HepG2 (cell line): ENCODE measurements around the gene LHFPL2. TPM values are rescaled to one million over a fixed set of nuclear protein-coding genes. Genes with fewer than 3 reads are reported as not detected.

Source experiments
- ATAC-seq: fragments of 200-7000 bp; cut with Tn5 transposase; 3 replicates; pipeline ENCODE4 v1.9.1; 2020; ENCODE audit warnings: mild to moderate bottlenecking, moderate library complexity
- BruUV-seq: library from RNA; stranded (reverse); fragments of 400-500 nt; replicated peaks from 2 replicates; lab custom pipeline; 2021; lab: Mats Ljungman, UMichigan
- CTCF ChIA-PET: fragments of 300-600 bp; formaldehyde crosslinking; extraction: SDS; loops from one replicate; lab custom pipeline; 2021; ENCODE audit warnings: low total read pairs, inconsistent platforms, low intra/inter-chr PET ratio; lab: Yijun Ruan, JAX
- POLR2A ChIA-PET: fragments of 350-600 bp; sonication (Branson Sonifier 250); formaldehyde crosslinking; loops from one replicate; lab custom pipeline; 2020; ENCODE audit warnings: antibody characterized with exemption, inconsistent platforms; lab: Yijun Ruan, JAX
- DNase-seq: peaks from one replicate; pipeline ENCODE4 v3.0.0-alpha.2; 2015; ENCODE audit warnings: low spot score
- FAIRE-seq: peaks from 3 replicates; lab custom pipeline; 2011; peaks lifted over from hg19 to GRCh38; lab: Jason Lieb, UNC
- H2AFZ ChIP-seq: one replicate; pipeline ENCODE4 v1.6.1; 2011; ENCODE audit warnings: low read length, inconsistent platforms
- H3K27ac ChIP-seq: fragments of 300-600 bp; 3 replicates; pipeline ENCODE4 v1.8.0; 2011; ENCODE audit warnings: mixed run types, mild to moderate bottlenecking, mixed read lengths, low read length, inconsistent platforms; ENCODE audit not compliant: insufficient read depth; ENCODE audit errors: extremely low read length
- H3K27me3 ChIP-seq, 2 experiments: fragments of 200-600 bp in 1 of 2; 2 replicates in 1 of 2; 3 replicates in 1 of 2; pipeline versions ENCODE4 v1.6.0 to v1.8.0; 2011; ENCODE audit warnings: low read length in 2 of 2, mild to moderate bottlenecking in 2 of 2, moderate library complexity in 2 of 2, inconsistent platforms in 1 of 2; ENCODE audit not compliant: insufficient read depth in 2 of 2, control insufficient read depth in 1 of 2
- H3K36me3 ChIP-seq, 2 experiments: fragments of 200-600 bp in 1 of 2; replicated peaks in 1 of 2; 2 replicates in 1 of 2; 3 replicates in 1 of 2; pipeline versions ENCODE4 v1.5.1 to v1.8.0; 2011; ENCODE audit warnings: low read length in 2 of 2, inconsistent platforms in 1 of 2; ENCODE audit not compliant: insufficient read depth in 2 of 2, control insufficient read depth in 1 of 2
- H3K4me1 ChIP-seq: 2 replicates; pipeline ENCODE4 v1.5.1; 2012; ENCODE audit warnings: low read length, inconsistent platforms; ENCODE audit not compliant: insufficient read depth
- H3K4me2 ChIP-seq: 2 replicates; pipeline ENCODE4 v1.6.0; 2011; ENCODE audit warnings: low read depth, low read length, inconsistent platforms
- H3K4me3 ChIP-seq, 3 experiments: fragments of 200-600 bp in 1 of 3; sonication (generic), shearing (Covaris generic) in 1 of 3; replicated peaks in 1 of 3; 2 replicates each; pipeline ENCODE4 v1.5.1; 2011 to 2016; ENCODE audit warnings: low read length in 3 of 3, inconsistent platforms in 2 of 3, low read depth in 2 of 3, mild to moderate bottlenecking in 2 of 3, control low read depth in 1 of 3, mixed read lengths in 1 of 3; ENCODE audit not compliant: insufficient read depth in 1 of 3
- H3K79me2 ChIP-seq: one replicate; pipeline ENCODE4 v1.6.1; 2011; ENCODE audit warnings: low read length, inconsistent platforms; ENCODE audit not compliant: insufficient read depth
- H3K9ac ChIP-seq: 2 replicates; pipeline ENCODE4 v1.6.0; 2011; ENCODE audit warnings: mild to moderate bottlenecking, low read depth, low read length, inconsistent platforms; ENCODE audit not compliant: insufficient read depth
- H3K9me3 ChIP-seq: 2 replicates; pipeline ENCODE4 v1.5.1; 2012; ENCODE audit warnings: mild to moderate bottlenecking, low read length
- H4K20me1 ChIP-seq: 2 replicates; pipeline ENCODE4 v1.6.0; 2011; ENCODE audit warnings: inconsistent platforms, mild to moderate bottlenecking, low read length, moderate library complexity; ENCODE audit not compliant: insufficient read depth
- RFXANK ChIP-seq: IDR thresholded peaks from 2 replicates; pipeline ENCODE4 v1.6.1; 2016
- SMARCE1 ChIP-seq: fragments of 450-650 bp; IDR thresholded peaks from 2 replicates; pipeline ENCODE4 v1.6.1; 2017; ENCODE audit warnings: borderline replicate concordance
- SRSF9 ChIP-seq: fragments of 200-400 bp; formaldehyde crosslinking; IDR thresholded peaks from 2 replicates; pipeline ENCODE4 v1.6.1; 2018; ENCODE audit warnings: borderline replicate concordance, mild to moderate bottlenecking, low read depth, low read length; ENCODE audit not compliant: insufficient read depth, poor library complexity, severe bottlenecking
- ZFP90 ChIP-seq: sonication (generic); formaldehyde crosslinking; IDR thresholded peaks from 2 replicates; pipeline ENCODE4 v1.8.0; 2022; ENCODE audit warnings: missing genetic modification reagents, mild to moderate bottlenecking, inconsistent platforms, borderline replicate concordance
- ZNF7 ChIP-seq: IDR thresholded peaks from 2 replicates; pipeline ENCODE4 v1.6.1; 2016; ENCODE audit warnings: missing biosample characterization, missing genetic modification reagents
- ZNF776 ChIP-seq: sonication (generic); formaldehyde crosslinking; IDR thresholded peaks from 2 replicates; pipeline ENCODE4 v1.4.0; 2020; ENCODE audit warnings: mild to moderate bottlenecking, missing genetic modification reagents
- WGBS: methylation state at CpG from one replicate; pipeline ENCODE4 v1.1.6; 2017; ENCODE audit warnings: low lambda C conversion rate; 5-methylcytosine and 5-hydroxymethylcytosine counted together
- in situ Hi-C: cut with HindIII; loops from 2 replicates; pipeline ENCODE4 v1.10.0; 2017; ENCODE audit warnings: low pct_unique_long_range_greater_than_20kb; ENCODE audit not compliant: extremely low pct_ligation_motif_present
- intact Hi-C: fragments of 100-400 bp; cut with micrococcal nuclease; formaldehyde crosslinking; loops from one replicate; pipeline ENCODE4 v1.10.0; 2022; ENCODE audit not compliant: unreplicated experiment
- polyA plus RNA-seq, 8 experiments: library from polyadenylated mRNA; depleted of rRNA in 3 of 8; stranded (reverse) in 7 of 8; unstranded in 1 of 8; fragments of >200 nt; fragmentation: Illumina TruSeq in 4 of 8; extraction: Trizol in 4 of 8; gene quantifications; 2 replicates each; pipeline versions ENCODE4 v1.2.1 to v1.2.3, GENCODE V29; 2011 to 2016; ENCODE audit warnings: low read depth in 4 of 8, missing spikeins in 1 of 8, mixed read lengths in 1 of 8; ENCODE audit not compliant: insufficient read depth in 1 of 8
- total RNA-seq, 5 experiments: library from RNA; depleted of rRNA; stranded (reverse); fragments of >200 nt; fragmentation: Illumina TruSeq; extraction: Trizol; gene quantifications; 2 replicates each; pipeline ENCODE4 v1.2.3, GENCODE V29; 2016; ENCODE audit warnings: low read depth in 1 of 5

The LHFPL2 gene
- total and polyA plus RNA-seq, 2 of the 13 experiments (the other 11 are each of a cell fraction or from before 2014, with no cell fraction given): 6.0 to 20.0 TPM

- Histone ChIP-seq H3K4me1 (no peaks in the 10 kb centered on the region), H3K4me3 (no peak overlapping the region), H3K9me3 (no peaks in the 10 kb centered on the region), H4K20me1 (no peaks in the 10 kb centered on the region), H2AFZ (no peak overlapping the region), H3K4me2 (no peak overlapping the region), H3K36me3 (peaks cover 11 to 25% of the 10 kb centered on the region in 2 experiments), H3K9ac (no peak overlapping the region), H3K27ac (no peak overlapping the region), H3K79me2 (no peaks in the 10 kb centered on the region), H3K27me3 (no peaks in the 10 kb centered on the region)
- CTCF ChIA-PET: no interaction called here
- FAIRE-seq (no peak), ATAC-seq (no peak), DNase-seq (no peak)
- TF ChIP-seq SMARCE1 (no peak), ZNF776 (CRISPR knock-in tag) (no peak), ZFP90 (no peak)
- no TSS peak for BruUV-seq
- WGBS: 98% methylated on average over 2 of the region's 2 CpGs
- intact Hi-C loops (no loop called here), in situ Hi-C loops (no loop called here)
- POLR2A ChIA-PET: no interaction called here
Observed at GRCh38 chr5:78486218-78486617, 162.4 kb downstream of the LHFPL2 start.

DNA sequence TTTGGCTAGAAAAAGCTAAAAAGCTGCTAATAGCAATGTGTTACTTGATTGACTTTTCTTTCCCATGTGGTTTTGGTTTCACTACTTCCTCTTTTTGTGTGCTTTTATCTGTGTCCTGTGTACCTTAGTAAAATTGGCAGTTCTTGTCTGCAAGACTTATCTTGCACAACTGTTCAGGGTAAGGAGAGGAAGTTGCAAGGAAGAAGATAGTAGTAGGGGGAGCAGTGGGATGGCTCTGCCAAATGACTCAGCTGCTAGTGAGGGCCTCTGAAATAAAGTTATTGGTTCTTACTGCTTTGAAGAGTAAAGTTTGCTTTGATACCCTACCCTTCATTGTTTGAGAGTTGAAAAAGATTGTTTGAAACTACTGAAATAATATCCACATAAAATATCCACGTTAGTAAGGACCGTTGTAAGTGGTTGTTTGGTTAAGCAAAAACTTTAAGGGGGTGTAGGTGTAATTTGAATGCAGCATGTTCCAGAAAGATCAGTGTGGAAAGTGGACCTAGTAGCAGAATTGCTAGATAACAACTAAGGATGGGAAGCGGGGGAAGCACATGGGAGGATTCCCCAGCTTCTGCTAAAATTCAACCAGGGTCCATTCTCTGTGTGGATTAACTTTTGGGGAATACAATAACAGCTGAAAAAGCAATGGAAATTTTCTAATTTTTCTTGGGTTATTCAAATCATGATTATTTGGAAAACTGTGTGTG, 164.6 kb downstream of the LHFPL2 start:
- ChIA-PET POLR2A (interaction anchor here (1.5 kb wide), 1 partner anchor 34 kb away, joined by 4 read pairs; no protein-coding TSS in a partner anchor), CTCF (no interaction called here)
- in situ Hi-C loops: no loop called here
- no peaks in the 10 kb centered on the region for H3K27me3 ChIP-seq
- no peak overlapping the region for H3K9ac ChIP-seq
- TF ChIP-seq ZNF7 (CRISPR knock-in tag) (peak; percentile 76), SRSF9 (no peak), RFXANK (no peak)
- H3K4me3 ChIP-seq: no peak overlapping the region
- H3K4me2 ChIP-seq: no peak overlapping the region
- no peaks in the 10 kb centered on the region for H3K4me1 ChIP-seq
- FAIRE-seq: no peak
- peaks cover 10 to 19% of the 10 kb centered on the region in 2 experiments; a peak in 4 of 5 replicates for H3K36me3 ChIP-seq
- DNase-seq: no peak
- no peaks in the 10 kb centered on the region for H3K9me3 ChIP-seq
- no peak overlapping the region for H2AFZ ChIP-seq
- WGBS: 100% methylated on average over 3 of the region's 3 CpGs
- no peak for ATAC-seq
- intact Hi-C loops: loop anchor here (5.0 kb wide), 1 partner anchor 33 kb away; no protein-coding TSS in a partner anchor
- H4K20me1 ChIP-seq: no peaks in the 10 kb centered on the region
- BruUV-seq: no TSS peak
- H3K27ac ChIP-seq: no peak overlapping the region
- H3K79me2 ChIP-seq: no peaks in the 10 kb centered on the region
